SU-DHL-6 (cell line): ENCODE data around the gene DDAH2.

Experiments used
- EZH2phosphoT487 ChIP-seq: fragments of 200-600 bp; sonication (generic), shearing (Covaris generic); conservative IDR thresholded peaks from 2 replicates; pipeline ENCODE4 v1.6.1; 2018; ENCODE audit warnings: mild to moderate bottlenecking, antibody characterized with exemption, low read length, moderate library complexity, mixed read lengths
- TF ChIP-seq, protein P1 (sequence below): fragments of 200-600 bp; sonication (generic); IDR thresholded peaks from one replicate; pipeline ENCODE4 v1.5.1; 2017; ENCODE audit warnings: antibody characterized with exemption, mild to moderate bottlenecking, low read length, moderate library complexity; ENCODE audit not compliant: insufficient read depth, poor library complexity, severe bottlenecking

- TF ChIP-seq, protein P1, sequence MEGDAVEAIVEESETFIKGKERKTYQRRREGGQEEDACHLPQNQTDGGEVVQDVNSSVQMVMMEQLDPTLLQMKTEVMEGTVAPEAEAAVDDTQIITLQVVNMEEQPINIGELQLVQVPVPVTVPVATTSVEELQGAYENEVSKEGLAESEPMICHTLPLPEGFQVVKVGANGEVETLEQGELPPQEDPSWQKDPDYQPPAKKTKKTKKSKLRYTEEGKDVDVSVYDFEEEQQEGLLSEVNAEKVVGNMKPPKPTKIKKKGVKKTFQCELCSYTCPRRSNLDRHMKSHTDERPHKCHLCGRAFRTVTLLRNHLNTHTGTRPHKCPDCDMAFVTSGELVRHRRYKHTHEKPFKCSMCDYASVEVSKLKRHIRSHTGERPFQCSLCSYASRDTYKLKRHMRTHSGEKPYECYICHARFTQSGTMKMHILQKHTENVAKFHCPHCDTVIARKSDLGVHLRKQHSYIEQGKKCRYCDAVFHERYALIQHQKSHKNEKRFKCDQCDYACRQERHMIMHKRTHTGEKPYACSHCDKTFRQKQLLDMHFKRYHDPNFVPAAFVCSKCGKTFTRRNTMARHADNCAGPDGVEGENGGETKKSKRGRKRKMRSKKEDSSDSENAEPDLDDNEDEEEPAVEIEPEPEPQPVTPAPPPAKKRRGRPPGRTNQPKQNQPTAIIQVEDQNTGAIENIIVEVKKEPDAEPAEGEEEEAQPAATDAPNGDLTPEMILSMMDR = no peak
- TF ChIP-seq EZH2phosphoT487 = no peak
These were observed 15.6 kb downstream of the DDAH2 start for GRCh38 chr6:31713465-31713864.
